ENCODE measurements around the gene CNTNAP2.

The CNTNAP2 gene

GRCh38 chr7:147904219-147904576 is 1787.6 kb downstream of the CNTNAP2 start:
- TF ChIP-seq CTCF (IDR thresholded peaks at IDR 0.05; ENCODE audit: low read depth, low read length), result no peak

GRCh38 chr7:147909431-147910148 is 1793.0 kb downstream of the CNTNAP2 start:
- no peak overlapping the region for H3K4me3 ChIP-seq (ENCODE audit: low read depth, low read length)
- no peak for TF ChIP-seq CTCF (IDR thresholded peaks at IDR 0.05; ENCODE audit: low read depth, low read length)

More at GRCh38 chr7:147904219-147904576, 1787.6 kb downstream of the CNTNAP2 start:
- H3K4me3 ChIP-seq (ENCODE audit: low read depth, low read length), result no peak overlapping the region

GRCh38 chr7:147911201-147911601 is 1794.6 kb downstream of the CNTNAP2 start:
- no peak for TF ChIP-seq CTCF (IDR thresholded peaks at IDR 0.05; ENCODE audit: low read depth, low read length)
- no peak overlapping the region for H3K4me3 ChIP-seq (ENCODE audit: low read depth, low read length)

- no peak overlapping the region for H3K4me3 ChIP-seq (ENCODE audit: low read depth, low read length)
- TF ChIP-seq CTCF (IDR thresholded peaks at IDR 0.05; ENCODE audit: low read depth, low read length), result no peak
Measured at GRCh38 chr7:147912291-147912690, 1795.7 kb downstream of the CNTNAP2 start.

- no peak overlapping the region for H3K4me3 ChIP-seq (ENCODE audit: low read depth, low read length)
- no peak for TF ChIP-seq CTCF (IDR thresholded peaks at IDR 0.05; ENCODE audit: low read depth, low read length)
Measured at GRCh38 chr7:147912946-147913638, 1796.5 kb downstream of the CNTNAP2 start.

- TF ChIP-seq CTCF (IDR thresholded peaks at IDR 0.05; ENCODE audit: low read depth, low read length), result no peak
- H3K4me3 ChIP-seq (ENCODE audit: low read depth, low read length), result no peak overlapping the region
Measured at GRCh38 chr7:147915781-147916180, 1799.2 kb downstream of the CNTNAP2 start.

GRCh38 chr7:147916573-147916972 is 1800.0 kb downstream of the CNTNAP2 start:
- no peak for TF ChIP-seq CTCF (IDR thresholded peaks at IDR 0.05; ENCODE audit: low read depth, low read length)
- H3K4me3 ChIP-seq (ENCODE audit: low read depth, low read length), result no peak overlapping the region

Data from WI38 (cell line).